Endothelial cell (in vitro differentiated cells): ENCODE results near the gene EME1. TPM values are rescaled to one million over a fixed set of nuclear protein-coding genes. Genes with fewer than 3 reads are reported as not detected.
A peak's percentile ranks its signal among the peaks of the same experiment; 100 is the strongest.

ENCODE experiments used
- DNase-seq: peaks from one replicate; pipeline ENCODE4 v3.0.0; 2021; ENCODE audit warnings: low spot score
- H3K27ac Mint-ChIP-seq: one replicate; pipeline ENCODE4 v1.8.0; 2021; ENCODE audit warnings: mixed read lengths, inconsistent platforms; ENCODE audit not compliant: unreplicated experiment
- H3K27me3 Mint-ChIP-seq: one replicate; pipeline ENCODE4 v1.8.0; 2021; ENCODE audit warnings: mild to moderate bottlenecking, moderate library complexity, mixed read lengths, inconsistent platforms; ENCODE audit not compliant: unreplicated experiment
- H3K36me3 Mint-ChIP-seq: one replicate; pipeline ENCODE4 v1.8.0; 2021; ENCODE audit warnings: mild to moderate bottlenecking, low read depth, mixed read lengths, inconsistent platforms; ENCODE audit not compliant: unreplicated experiment
- H3K4me1 Mint-ChIP-seq: one replicate; pipeline ENCODE4 v1.8.0; 2021; ENCODE audit warnings: mild to moderate bottlenecking, mixed read lengths, inconsistent platforms; ENCODE audit not compliant: unreplicated experiment
- H3K4me3 Mint-ChIP-seq: one replicate; pipeline ENCODE4 v1.8.0; 2021; ENCODE audit warnings: mild to moderate bottlenecking, mixed read lengths, inconsistent platforms; ENCODE audit not compliant: unreplicated experiment
- H3K9me3 Mint-ChIP-seq: one replicate; pipeline ENCODE4 v1.8.0; 2021; ENCODE audit warnings: mixed read lengths, inconsistent platforms; ENCODE audit not compliant: unreplicated experiment
- CTCF ChIP-seq: fragments of 200-600 bp; sonication (generic); IDR thresholded peaks from one replicate; pipeline ENCODE4 v1.5.0; 2021; ENCODE audit warnings: antibody characterized with exemption; ENCODE audit not compliant: unreplicated experiment
- total RNA-seq: library from RNA; stranded (reverse); fragmentation: NEBNext Ultra II Directional; extraction: Animal tissue kit (Norgen Biotek cat#: 25700); gene quantifications from one replicate; pipeline ENCODE4 v1.2.1, GENCODE V29; 2021; ENCODE audit not compliant: unreplicated experiment

EME1 gene
- total RNA-seq, 1 donor from 2014 or later, result 6.1 TPM

- H3K9me3 Mint-ChIP-seq, result no peaks in the 10 kb centered on the region
- no peak overlapping the region for H3K27ac Mint-ChIP-seq
- peaks cover 15% of the 10 kb centered on the region for H3K36me3 Mint-ChIP-seq
- TF ChIP-seq CTCF, result no peak
- H3K4me3 Mint-ChIP-seq, result peak overlapping the region; percentile 53
- no peak for DNase-seq
- H3K27me3 Mint-ChIP-seq, result peaks cover 10% of the 10 kb centered on the region
- peaks cover 9% of the 10 kb centered on the region for H3K4me1 Mint-ChIP-seq
These were observed 19.3 kb upstream of the EME1 start for GRCh38 chr17:50353600-50354195.

- H3K27me3 Mint-ChIP-seq, result peaks cover 10% of the 10 kb centered on the region
- no peak for DNase-seq
- TF ChIP-seq CTCF, result no peak
- H3K4me1 Mint-ChIP-seq, result peaks cover 8% of the 10 kb centered on the region
- peaks cover 19% of the 10 kb centered on the region for H3K36me3 Mint-ChIP-seq
- no peak overlapping the region for H3K4me3 Mint-ChIP-seq
- H3K9me3 Mint-ChIP-seq, result no peaks in the 10 kb centered on the region
- H3K27ac Mint-ChIP-seq, result no peak overlapping the region
These were observed 18.8 kb upstream of the EME1 start for GRCh38 chr17:50354198-50354597.

GRCh38 chr17:50354776-50355175 lies 18.3 kb upstream of the EME1 start:
- Mint-ChIP-seq H3K4me1 (peaks cover 9% of the 10 kb centered on the region), H3K27ac (no peak overlapping the region), H3K36me3 (peaks cover 20% of the 10 kb centered on the region), H3K27me3 (peaks cover 10% of the 10 kb centered on the region), H3K9me3 (no peaks in the 10 kb centered on the region), H3K4me3 (no peak overlapping the region)
- no peak for TF ChIP-seq CTCF
- DNase-seq, result no peak

- Mint-ChIP-seq H3K4me3 (no peak overlapping the region), H3K27ac (no peak overlapping the region), H3K27me3 (peaks cover 10% of the 10 kb centered on the region), H3K4me1 (peaks cover 9% of the 10 kb centered on the region), H3K9me3 (no peaks in the 10 kb centered on the region), H3K36me3 (peaks cover 20% of the 10 kb centered on the region)
- no peak for TF ChIP-seq CTCF
- no peak for DNase-seq
These were observed 17.7 kb upstream of the EME1 start for GRCh38 chr17:50355336-50355700.

- DNase-seq, result no peak
- Mint-ChIP-seq H3K4me1 (peaks cover 9% of the 10 kb centered on the region), H3K27ac (no peak overlapping the region), H3K4me3 (no peak overlapping the region), H3K9me3 (no peaks in the 10 kb centered on the region), H3K27me3 (peaks cover 7% of the 10 kb centered on the region), H3K36me3 (peaks cover 20% of the 10 kb centered on the region)
- TF ChIP-seq CTCF, result no peak
These were observed 17.2 kb upstream of the EME1 start for GRCh38 chr17:50355701-50356341.
